KOPT-K1 (cell line): ENCODE measurements around the gene JAGN1.
"Not testable (repeated sequence)": the region's sequence is repeated elsewhere in the genome, so short reads cannot be mapped to it uniquely, and the experiment has no call there.

ENCODE experiments used
- H3K27ac ChIP-seq: fragments of 200-600 bp; sonication (generic); 2 replicates; pipeline ENCODE4 v1.5.1; 2016; ENCODE audit warnings: antibody characterized with exemption, mild to moderate bottlenecking, low read depth, low read length; ENCODE audit not compliant: poor library complexity, severe bottlenecking
- H3K36me3 ChIP-seq: fragments of 200-600 bp; sonication (generic); 2 replicates; pipeline ENCODE4 v1.5.1; 2017; ENCODE audit warnings: antibody characterized with exemption, mild to moderate bottlenecking, low read length, moderate library complexity; ENCODE audit not compliant: insufficient read depth
- H3K9me3 ChIP-seq: fragments of 200-600 bp; sonication (generic); 2 replicates; pipeline ENCODE4 v1.5.1; 2017; ENCODE audit warnings: antibody characterized with exemption, low read length, mild to moderate bottlenecking; ENCODE audit not compliant: insufficient read depth, poor library complexity, severe bottlenecking

The JAGN1 gene

GRCh38 chr3:9890249-9891071 lies at the start of gene JAGN1:
TSS of gene JAGN1 (plus strand) at chr3:9890610. CDS start at chr3:9890723, 113 bp downstream.
- Histone ChIP-seq H3K9me3 (no peaks in the 10 kb centered on the region), H3K36me3 (peaks cover 31% of the 10 kb centered on the region), H3K27ac (peak within 1 kb of the TSS; percentile 91)

GRCh38 chr3:9841015-9841414 lies 49.4 kb upstream of the JAGN1 start:
- peaks cover 60% of the 10 kb centered on the region for H3K36me3 ChIP-seq
- H3K9me3 ChIP-seq = no peaks in the 10 kb centered on the region
- no peak overlapping the region for H3K27ac ChIP-seq

- H3K36me3 ChIP-seq = peaks cover 33% of the 10 kb centered on the region
- H3K9me3 ChIP-seq = no peaks in the 10 kb centered on the region
- H3K27ac ChIP-seq = peak within 1 kb of the TSS; percentile 70
These were observed 46.5 kb upstream of the JAGN1 start, which contains the start of gene RPUSD3 for GRCh38 chr3:9843715-9844438. TSS of gene RPUSD3 (minus strand) at chr3:9844008. CDS start at chr3:9843990, 18 bp downstream.

GRCh38 chr3:9846231-9846630 lies 44.2 kb upstream of the JAGN1 start:
- no peak overlapping the region for H3K27ac ChIP-seq
- peaks cover 9% of the 10 kb centered on the region for H3K36me3 ChIP-seq
- no peaks in the 10 kb centered on the region for H3K9me3 ChIP-seq

GRCh38 chr3:9846931-9847488 lies 43.4 kb upstream of the JAGN1 start:
- H3K36me3 ChIP-seq = peaks cover 2% of the 10 kb centered on the region
- no peaks in the 10 kb centered on the region for H3K9me3 ChIP-seq
- H3K27ac ChIP-seq = no peak overlapping the region

- H3K36me3 ChIP-seq, H3K27ac ChIP-seq, H3K9me3 ChIP-seq: not testable (repeated sequence)
These were observed 42.5 kb upstream of the JAGN1 start for GRCh38 chr3:9847870-9848269.

- not testable (repeated sequence) for H3K27ac ChIP-seq, H3K9me3 ChIP-seq, H3K36me3 ChIP-seq
These were observed 41.5 kb upstream of the JAGN1 start for GRCh38 chr3:9848860-9849259.

GRCh38 chr3:9851383-9851782 lies 39.0 kb upstream of the JAGN1 start:
- not testable (repeated sequence) for H3K9me3 ChIP-seq, H3K27ac ChIP-seq, H3K36me3 ChIP-seq

- not testable (repeated sequence) for H3K36me3 ChIP-seq, H3K27ac ChIP-seq, H3K9me3 ChIP-seq
These were observed 38.5 kb upstream of the JAGN1 start for GRCh38 chr3:9851926-9852325.

GRCh38 chr3:9852528-9852927 lies 37.9 kb upstream of the JAGN1 start:
- Histone ChIP-seq H3K27ac (no peak overlapping the region), H3K36me3 (no peaks in the 10 kb centered on the region), H3K9me3 (no peaks in the 10 kb centered on the region)

GRCh38 chr3:9854291-9854940 lies 36.0 kb upstream of the JAGN1 start:
- H3K27ac ChIP-seq, H3K9me3 ChIP-seq, H3K36me3 ChIP-seq: not testable (repeated sequence)

GRCh38 chr3:9855594-9855993 lies 34.8 kb upstream of the JAGN1 start:
- H3K36me3 ChIP-seq = no peaks in the 10 kb centered on the region
- no peaks in the 10 kb centered on the region for H3K9me3 ChIP-seq
- no peak overlapping the region for H3K27ac ChIP-seq

GRCh38 chr3:9859530-9860025 lies 30.8 kb upstream of the JAGN1 start:
- H3K36me3 ChIP-seq = no peaks in the 10 kb centered on the region
- no peaks in the 10 kb centered on the region for H3K9me3 ChIP-seq
- no peak overlapping the region for H3K27ac ChIP-seq

GRCh38 chr3:9861201-9861600 lies 29.2 kb upstream of the JAGN1 start:
- Histone ChIP-seq H3K9me3 (no peaks in the 10 kb centered on the region), H3K36me3 (no peaks in the 10 kb centered on the region), H3K27ac (no peak overlapping the region)

- no peaks in the 10 kb centered on the region for H3K9me3 ChIP-seq
- no peak overlapping the region for H3K27ac ChIP-seq
- H3K36me3 ChIP-seq = no peaks in the 10 kb centered on the region
These were observed 28.7 kb upstream of the JAGN1 start for GRCh38 chr3:9861626-9862130.
